K562 (cell line): ENCODE measurements around the gene TRMT112. TPM values are rescaled to one million over a fixed set of nuclear protein-coding genes. Genes with fewer than 3 reads are reported as not detected.

Source experiments
- BCLAF1 ChIP-seq, 2 experiments: fragments of 450-650 bp in 1 of 2; IDR thresholded peaks; 2 replicates each; pipeline ENCODE4 v1.6.1; 2011 to 2017; ENCODE audit warnings: low read depth in 2 of 2, antibody characterized with exemption in 1 of 2, borderline replicate concordance in 1 of 2, low read length in 1 of 2, mild to moderate bottlenecking in 1 of 2, mixed read lengths in 1 of 2; ENCODE audit not compliant: control insufficient read depth in 1 of 2
- CCAR2 ChIP-seq: fragments of 200-400 bp; formaldehyde crosslinking; IDR thresholded peaks from 2 replicates; pipeline ENCODE4 v1.6.1; 2017; ENCODE audit warnings: mild to moderate bottlenecking, low read depth, low read length
- CCNT2 ChIP-seq: IDR thresholded peaks from 2 replicates; pipeline ENCODE4 v1.6.1; 2011; ENCODE audit warnings: borderline replicate concordance, low read depth, mild to moderate bottlenecking, moderate library complexity, mixed read lengths, low read length; ENCODE audit not compliant: insufficient read length; ENCODE audit errors: extremely low read depth
- CREB1 ChIP-seq, 2 experiments: sonication (generic) in 1 of 2; formaldehyde crosslinking in 1 of 2; IDR thresholded peaks; 2 replicates each; pipeline versions ENCODE4 v1.6.1 to v1.8.0; 2012 to 2022; ENCODE audit warnings: inconsistent platforms in 1 of 2, mild to moderate bottlenecking in 1 of 2, missing genetic modification reagents in 1 of 2, moderate library complexity in 1 of 2
- EGR1 ChIP-seq: fragments of 450-650 bp; conservative IDR thresholded peaks from 2 replicates; pipeline ENCODE4 v1.6.1; 2017; ENCODE audit warnings: mild to moderate bottlenecking
- ELF2 ChIP-seq: fragments of 250-450 bp; sonication (Bioruptor Pico); IDR thresholded peaks from 2 replicates; pipeline ENCODE4 v1.5.0; 2021; ENCODE audit warnings: mild to moderate bottlenecking
- ETV6 ChIP-seq, 3 experiments: fragments of 150-350 bp in 1 of 3; sonication (generic) in 1 of 3; formaldehyde crosslinking in 1 of 3; IDR thresholded peaks; 2 replicates each; pipeline versions ENCODE4 v1.6.1 to v1.8.0; 2014 to 2022; ENCODE audit warnings: borderline replicate concordance in 2 of 3, low read depth in 2 of 3, antibody characterized with exemption in 1 of 3, low read length in 1 of 3, mild to moderate bottlenecking in 1 of 3, missing genetic modification reagents in 1 of 3
- GTF2F1 ChIP-seq: IDR thresholded peaks from 2 replicates; pipeline ENCODE4 v1.6.1; 2011; ENCODE audit warnings: low read depth, low read length, improper control_type of control experiment
- MAFF ChIP-seq: IDR thresholded peaks from 2 replicates; pipeline ENCODE4 v1.6.1; 2012; ENCODE audit warnings: low read length, improper control_type of control experiment
- PCBP2 ChIP-seq: fragments of 200-400 bp; formaldehyde crosslinking; IDR thresholded peaks from 2 replicates; pipeline ENCODE4 v1.6.1; 2018; ENCODE audit warnings: low read length, low read depth, mild to moderate bottlenecking, moderate library complexity; ENCODE audit not compliant: poor library complexity, severe bottlenecking
- SPI1 ChIP-seq: IDR thresholded peaks from 2 replicates; pipeline ENCODE4 v1.6.1; 2011; ENCODE audit warnings: low read depth, low read length, control low read depth, borderline replicate concordance
- SREBF1 ChIP-seq: fragments of 150-350 bp; IDR thresholded peaks from 2 replicates; pipeline ENCODE4 v1.6.1; 2014; ENCODE audit warnings: antibody characterized with exemption, low read depth, low read length, borderline replicate concordance
- SRF ChIP-seq, 2 experiments: fragments of 250-450, 450-650 bp in 1 of 2; sonication (Bioruptor Pico) in 1 of 2; sonication (generic) in 1 of 2; formaldehyde crosslinking; IDR thresholded peaks; 2 replicates each; pipeline versions ENCODE4 v1.5.0 to v1.5.1; 2020 to 2022; ENCODE audit warnings: mild to moderate bottlenecking in 1 of 2, missing genetic modification reagents in 1 of 2
- TEAD2 ChIP-seq: fragments of 450-650 bp; IDR thresholded peaks from 2 replicates; pipeline ENCODE4 v1.6.1; 2016; ENCODE audit warnings: missing genetic modification characterization, control low read depth, missing compliant biosample characterization
- THRAP3 ChIP-seq: fragments of 450-650 bp; IDR thresholded peaks from 2 replicates; pipeline ENCODE4 v1.6.1; 2016; ENCODE audit warnings: mild to moderate bottlenecking, inconsistent platforms, borderline replicate concordance
- ZBTB17 ChIP-seq: fragments of 450-650 bp; formaldehyde crosslinking; IDR thresholded peaks from 2 replicates; pipeline ENCODE4 v1.4.0; 2020; ENCODE audit warnings: mild to moderate bottlenecking
- ZNF232 ChIP-seq: sonication (generic); formaldehyde crosslinking; IDR thresholded peaks from 2 replicates; pipeline ENCODE4 v1.8.0; 2022; ENCODE audit warnings: mild to moderate bottlenecking, missing genetic modification reagents
- ZNF764 ChIP-seq: fragments of 250-450 bp; sonication (Bioruptor Pico); IDR thresholded peaks from 2 replicates; pipeline ENCODE4 v1.4.0; 2020; ENCODE audit warnings: low read depth, mild to moderate bottlenecking, moderate library complexity
- ZNF785 ChIP-seq: fragments of 250-450 bp; sonication (Bioruptor Pico); IDR thresholded peaks from 2 replicates; pipeline ENCODE4 v1.4.0; 2020; ENCODE audit warnings: mild to moderate bottlenecking
- polyA plus RNA-seq, 8 experiments: library from polyadenylated mRNA; depleted of rRNA in 4 of 8; stranded (reverse) in 5 of 8; unstranded in 3 of 8; fragments of >200 nt; fragmentation: Nextera tagmentation in 2 of 8; fragmentation: Illumina TruSeq in 1 of 8; extraction: Ambion mirVana in 2 of 8; extraction: Trizol in 1 of 8; gene quantifications; 2 replicates each; pipeline versions ENCODE4 v1.2.1 to v1.2.3, GENCODE V29; 2011 to 2014; ENCODE audit warnings: inconsistent platforms in 1 of 8, missing spikeins in 1 of 8
- total RNA-seq, 7 experiments: library from RNA; depleted of rRNA in 6 of 7; stranded (reverse); fragments of >200 nt in 6 of 7; fragmentation: Illumina TruSeq in 2 of 7; extraction: Trizol in 2 of 7; gene quantifications; 2 replicates each; pipeline versions ENCODE4 v1.2.1 to v1.2.3, GENCODE V29; 2011 to 2021; ENCODE audit warnings: low replicate concordance in 1 of 7
- TF ChIP-seq, protein P1 (sequence below): fragments of 250-450 bp; sonication (Bioruptor Pico); IDR thresholded peaks from 2 replicates; pipeline ENCODE4 v1.8.0; 2021; ENCODE audit warnings: moderate library complexity, mild to moderate bottlenecking, inconsistent platforms
- TF ChIP-seq, protein P2 (sequence below): fragments of 250-450 bp; sonication (Bioruptor Pico); IDR thresholded peaks from 2 replicates; pipeline ENCODE4 v1.4.0; 2020
- TF ChIP-seq, protein P3 (sequence below): fragments of 450-650 bp; formaldehyde crosslinking; IDR thresholded peaks from 2 replicates; pipeline ENCODE4 v1.4.0; 2022; ENCODE audit warnings: mild to moderate bottlenecking, moderate library complexity

TRMT112 gene
- total and polyA plus RNA-seq, 9 of the 15 experiments (the other 6 are each of a cell fraction or from before 2014, with no cell fraction given): 162 to 444 (median 300) TPM

- TF ChIP-seq CREB1 (IDR thresholded peaks at IDR 0.05) (peak; percentile 71), CREB1 (CRISPR knock-in tag; IDR thresholded peaks at IDR 0.05) (no peak; the same call in 1 of the 2 replicates), ELF2 (peak; percentile 8), SPI1 (0 out of 2 replicates have a peak, but pooled peaks have one; percentile 53), ZNF232 (CRISPR knock-in tag) (no peak), ZBTB17 (CRISPR knock-in tag) (no peak), ETV6 (IDR thresholded peaks at IDR 0.05; ENCODE audit: borderline replicate concordance in 1 of 2, low read depth in 2 of 2, low read length in 1 of 2) (peak in 1 of 2 experiments; percentile 24; a peak in 1 of 4 replicates), ETV6 (CRISPR knock-in tag; IDR thresholded peaks at IDR 0.05; ENCODE audit: borderline replicate concordance) (no peak), EGR1 (peak; percentile 30; the same call in 1 of the 2 replicates), MAFF (peak; percentile 55), PCBP2 (no peak), THRAP3 (no peak), SREBF1 (no peak), ZNF785 (no peak), SRF (CRISPR knock-in tag; IDR thresholded peaks at IDR 0.05) (no peak), CCAR2 (no peak), TEAD2 (tag) (no peak), BCLAF1 (IDR thresholded peaks at IDR 0.05; ENCODE audit: borderline replicate concordance in 1 of 2, control insufficient read depth in 1 of 2, low read depth in 2 of 2, low read length in 1 of 2) (0 out of 4 replicates have a peak, but pooled peaks of 1 of the 2 experiments have one; percentile 3), ZNF764 (CRISPR knock-in tag) (no peak), CCNT2 (no peak), GTF2F1 (0 out of 2 replicates have a peak, but pooled peaks have one; percentile 24)
- TF ChIP-seq, protein P1, sequence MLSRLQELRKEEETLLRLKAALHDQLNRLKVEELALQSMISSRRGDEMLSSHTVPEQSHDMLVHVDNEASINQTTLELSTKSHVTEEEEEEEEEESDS (CRISPR knock-in tag): no peak
- TF ChIP-seq, protein P2, sequence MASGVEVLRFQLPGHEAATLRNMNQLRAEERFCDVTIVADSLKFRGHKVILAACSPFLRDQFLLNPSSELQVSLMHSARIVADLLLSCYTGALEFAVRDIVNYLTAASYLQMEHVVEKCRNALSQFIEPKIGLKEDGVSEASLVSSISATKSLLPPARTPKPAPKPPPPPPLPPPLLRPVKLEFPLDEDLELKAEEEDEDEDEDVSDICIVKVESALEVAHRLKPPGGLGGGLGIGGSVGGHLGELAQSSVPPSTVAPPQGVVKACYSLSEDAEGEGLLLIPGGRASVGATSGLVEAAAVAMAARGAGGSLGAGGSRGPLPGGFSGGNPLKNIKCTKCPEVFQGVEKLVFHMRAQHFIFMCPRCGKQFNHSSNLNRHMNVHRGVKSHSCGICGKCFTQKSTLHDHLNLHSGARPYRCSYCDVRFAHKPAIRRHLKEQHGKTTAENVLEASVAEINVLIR (CRISPR knock-in tag): peak; percentile 30; the same call in 1 of the 2 replicates
- TF ChIP-seq, protein P3, sequence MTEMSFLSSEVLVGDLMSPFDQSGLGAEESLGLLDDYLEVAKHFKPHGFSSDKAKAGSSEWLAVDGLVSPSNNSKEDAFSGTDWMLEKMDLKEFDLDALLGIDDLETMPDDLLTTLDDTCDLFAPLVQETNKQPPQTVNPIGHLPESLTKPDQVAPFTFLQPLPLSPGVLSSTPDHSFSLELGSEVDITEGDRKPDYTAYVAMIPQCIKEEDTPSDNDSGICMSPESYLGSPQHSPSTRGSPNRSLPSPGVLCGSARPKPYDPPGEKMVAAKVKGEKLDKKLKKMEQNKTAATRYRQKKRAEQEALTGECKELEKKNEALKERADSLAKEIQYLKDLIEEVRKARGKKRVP (CRISPR knock-in tag): no peak
Measured at GRCh38 chr11:64317325-64317960, at the start of gene TRMT112 (continued).
